Calu3 (cell line): ENCODE results near the gene HYCC1. TPM values are rescaled to one million over a fixed set of nuclear protein-coding genes. Genes with fewer than 3 reads are reported as not detected.

Experiments used
- BruUV-seq: library from RNA; stranded (reverse); fragments of 400-500 nt; replicated peaks from 2 replicates; lab custom pipeline; 2021; lab: Mats Ljungman, UMichigan
- CTCF ChIA-PET: fragments of 300-600 bp; sonication (Branson Sonifier 250); formaldehyde crosslinking; loops from one replicate; lab custom pipeline; 2022; ENCODE audit warnings: antibody characterized with exemption; lab: Charles Lee
- DNase-seq: peaks from one replicate; pipeline ENCODE4 v3.0.0; 2022
- H3K27ac Mint-ChIP-seq: one replicate; pipeline ENCODE4 v1.8.0; 2022; ENCODE audit warnings: mixed read lengths; ENCODE audit not compliant: unreplicated experiment
- H3K27me3 Mint-ChIP-seq: one replicate; pipeline ENCODE4 v1.8.0; 2022; ENCODE audit warnings: mixed read lengths; ENCODE audit not compliant: unreplicated experiment
- H3K36me3 Mint-ChIP-seq: one replicate; pipeline ENCODE4 v1.8.0; 2022; ENCODE audit warnings: mild to moderate bottlenecking, moderate library complexity, mixed read lengths; ENCODE audit not compliant: insufficient read depth, unreplicated experiment
- H3K4me1 Mint-ChIP-seq: one replicate; pipeline ENCODE4 v1.8.0; 2022; ENCODE audit warnings: mild to moderate bottlenecking, low read depth, mixed read lengths; ENCODE audit not compliant: unreplicated experiment
- H3K4me3 Mint-ChIP-seq: one replicate; pipeline ENCODE4 v1.8.0; 2022; ENCODE audit warnings: mild to moderate bottlenecking, low read depth, moderate library complexity, mixed read lengths; ENCODE audit not compliant: unreplicated experiment
- H3K9me3 Mint-ChIP-seq: one replicate; pipeline ENCODE4 v1.8.0; 2022; ENCODE audit warnings: low read depth, mixed read lengths; ENCODE audit not compliant: unreplicated experiment
- CTCF ChIP-seq: fragments of 200-600 bp; IDR thresholded peaks from one replicate; pipeline ENCODE4 v1.8.0; 2022; ENCODE audit warnings: antibody characterized with exemption; ENCODE audit not compliant: unreplicated experiment
- intact Hi-C: fragments of 100-400 bp; cut with micrococcal nuclease; formaldehyde crosslinking; loops from one replicate; pipeline ENCODE4 v1.10.0; 2022; ENCODE audit not compliant: unreplicated experiment
- total RNA-seq: library from RNA; stranded (reverse); gene quantifications from 2 replicates; pipeline ENCODE4 v1.2.3, GENCODE V29; 2022

The HYCC1 gene
- total RNA-seq, 1 experiment from 2014 or later: 12.7 TPM

- Mint-ChIP-seq H3K4me3 (no peak overlapping the region), H3K27me3 (peaks cover 12% of the 10 kb centered on the region), H3K9me3 (no peaks in the 10 kb centered on the region), H3K4me1 (no peaks in the 10 kb centered on the region), H3K27ac (no peak overlapping the region), H3K36me3 (no peaks in the 10 kb centered on the region)
- BruUV-seq: no TSS peak
- CTCF ChIA-PET: interaction anchor here (0.6 to 0.7 kb wide), 3 partner anchors 17 to 624 kb away, joined by 3 to 5 read pairs (median 5); no protein-coding TSS in a partner anchor
- TF ChIP-seq CTCF: no peak
- intact Hi-C loops: no loop called here
- no peak for DNase-seq
Observed at GRCh38 chr7:22996470-22996869, 17.5 kb downstream of the HYCC1 start.

- CTCF ChIA-PET: interaction anchor here (0.6 kb wide), 1 partner anchor 91 kb away, joined by 3 read pairs; no protein-coding TSS in a partner anchor
- Mint-ChIP-seq H3K9me3 (no peaks in the 10 kb centered on the region), H3K36me3 (no peaks in the 10 kb centered on the region), H3K4me1 (no peaks in the 10 kb centered on the region), H3K27me3 (peaks cover 12% of the 10 kb centered on the region), H3K4me3 (no peak overlapping the region), H3K27ac (no peak overlapping the region)
- intact Hi-C loops: no loop called here
- BruUV-seq: no TSS peak
- no peak for DNase-seq
- no peak for TF ChIP-seq CTCF
Observed at GRCh38 chr7:22995011-22995410, 18.9 kb downstream of the HYCC1 start.

- Mint-ChIP-seq H3K4me3 (no peak overlapping the region), H3K4me1 (no peaks in the 10 kb centered on the region), H3K36me3 (no peaks in the 10 kb centered on the region), H3K27me3 (peaks cover 12% of the 10 kb centered on the region), H3K9me3 (no peaks in the 10 kb centered on the region), H3K27ac (no peak overlapping the region)
- CTCF ChIA-PET: interaction anchor here (1.2 kb wide), 1 partner anchor 11 kb away, joined by 3 read pairs; no protein-coding TSS in a partner anchor
- TF ChIP-seq CTCF: no peak
- intact Hi-C loops: no loop called here
- no peak for DNase-seq
- no TSS peak for BruUV-seq
Observed at GRCh38 chr7:22992874-22993840, 20.8 kb downstream of the HYCC1 start.

GRCh38 chr7:22990588-22990949 is 23.4 kb downstream of the HYCC1 start:
- H3K27me3 Mint-ChIP-seq: peaks cover 12% of the 10 kb centered on the region
- CTCF ChIA-PET: interaction anchor here (0.6 kb wide), 1 partner anchor 601 kb away, joined by 4 read pairs; no protein-coding TSS in a partner anchor
- no TSS peak for BruUV-seq
- no peaks in the 10 kb centered on the region for H3K4me1 Mint-ChIP-seq
- H3K36me3 Mint-ChIP-seq: no peaks in the 10 kb centered on the region
- no peak overlapping the region for H3K4me3 Mint-ChIP-seq
- no peak overlapping the region for H3K27ac Mint-ChIP-seq
- intact Hi-C loops: no loop called here
- no peak for DNase-seq
- TF ChIP-seq CTCF: no peak
- no peaks in the 10 kb centered on the region for H3K9me3 Mint-ChIP-seq
